GM18861 (cell line): ENCODE results near the gene PLCH2.
"Not testable (repeated sequence)": the region's sequence is repeated elsewhere in the genome, so short reads cannot be mapped to it uniquely, and the experiment has no call there.

Experiments used
- ATAC-seq: cut with Tn5 transposase; IDR thresholded peaks from one replicate; pipeline ENCODE4 v1.9.1; 2021; ENCODE audit not compliant: unreplicated experiment

The PLCH2 gene

DNA sequence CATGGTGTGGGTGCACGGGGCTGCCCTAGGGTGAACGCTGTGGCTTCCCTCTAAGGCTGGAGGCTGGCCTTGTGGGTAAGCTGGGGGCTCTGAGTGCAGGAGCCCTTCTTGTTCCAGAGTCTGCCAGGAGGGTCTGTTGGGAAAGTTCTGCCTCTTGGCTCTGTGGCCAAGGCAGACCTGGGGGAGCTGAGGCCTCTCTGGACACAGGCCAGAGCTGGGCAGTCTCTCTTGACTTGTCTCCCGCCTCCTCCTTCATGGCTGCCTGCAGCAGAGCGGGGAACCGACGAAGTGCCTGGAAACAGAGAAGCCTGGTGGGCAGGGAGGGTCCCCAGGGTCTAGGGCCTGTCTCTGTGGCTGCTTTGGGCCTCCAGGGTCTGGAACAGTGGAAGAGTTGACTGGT is 33.4 kb upstream of the PLCH2 start:
- no peak for ATAC-seq

DNA sequence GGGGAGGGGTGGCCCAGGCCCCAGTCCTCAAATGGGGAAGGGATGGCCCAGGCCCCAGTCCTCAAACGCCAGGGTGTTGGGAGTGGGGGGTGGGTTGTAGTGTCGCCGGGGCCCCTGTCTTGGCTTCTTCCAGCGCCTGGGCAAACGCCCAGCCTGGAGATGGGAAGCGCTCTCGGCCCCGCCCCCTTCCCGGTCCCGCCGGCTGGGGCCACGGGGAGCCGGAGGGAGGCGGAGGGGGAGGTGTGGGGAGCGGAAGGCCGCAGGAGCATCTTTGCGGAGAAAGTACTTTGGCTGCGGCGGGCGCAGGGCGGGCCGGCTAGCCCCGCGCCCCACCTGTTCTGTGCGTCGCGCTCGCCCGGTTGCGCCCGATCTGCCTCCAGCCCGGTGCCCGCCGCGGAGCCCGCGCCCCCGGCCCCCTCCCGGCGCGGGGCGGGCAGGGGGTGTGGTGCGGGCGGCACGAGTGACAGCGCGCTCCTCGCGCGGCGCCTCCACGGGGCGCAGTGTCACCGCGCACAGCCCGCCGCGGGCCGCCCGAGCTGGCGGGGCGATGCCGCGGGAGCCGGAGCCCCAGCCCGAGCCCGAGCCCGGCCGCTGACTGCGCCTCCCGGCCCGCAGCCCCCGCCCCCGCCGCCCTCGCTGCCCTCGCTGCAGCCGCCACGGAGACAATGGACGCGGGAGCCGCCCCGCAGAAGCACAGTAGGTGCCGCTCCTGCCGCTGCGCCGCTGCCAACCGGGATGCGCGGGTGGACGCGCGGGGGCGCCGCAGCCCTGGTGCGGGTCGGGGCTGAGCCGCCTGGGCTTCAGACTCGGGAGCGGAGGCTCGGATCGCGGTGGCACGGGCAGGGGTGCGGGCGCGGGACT is 32.6 kb upstream of the PLCH2 start:
- ATAC-seq: no peak

DNA sequence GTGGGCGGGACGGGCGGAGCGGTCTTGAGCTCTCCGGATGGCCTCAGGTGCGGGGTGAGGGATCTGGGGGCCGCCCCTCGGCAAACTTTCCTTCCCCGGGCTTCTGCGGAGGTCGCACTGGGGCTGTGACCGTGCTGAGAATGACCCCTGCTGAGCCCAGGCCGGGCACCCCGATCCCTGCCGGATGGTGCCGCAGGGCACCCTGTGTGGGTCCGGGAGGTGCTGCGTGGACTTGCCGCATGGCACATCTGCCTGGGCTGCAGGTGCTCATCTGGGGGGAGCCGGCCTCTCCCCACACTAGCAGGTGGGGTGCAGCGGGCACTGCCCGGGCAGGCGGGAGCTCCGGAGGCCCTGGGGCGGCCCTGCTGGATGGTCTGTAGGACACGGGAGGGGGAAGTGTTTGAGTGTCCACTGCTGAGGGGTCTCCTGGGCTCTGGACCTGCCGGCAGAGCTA is 31.9 kb upstream of the PLCH2 start:
- ATAC-seq: no peak

DNA sequence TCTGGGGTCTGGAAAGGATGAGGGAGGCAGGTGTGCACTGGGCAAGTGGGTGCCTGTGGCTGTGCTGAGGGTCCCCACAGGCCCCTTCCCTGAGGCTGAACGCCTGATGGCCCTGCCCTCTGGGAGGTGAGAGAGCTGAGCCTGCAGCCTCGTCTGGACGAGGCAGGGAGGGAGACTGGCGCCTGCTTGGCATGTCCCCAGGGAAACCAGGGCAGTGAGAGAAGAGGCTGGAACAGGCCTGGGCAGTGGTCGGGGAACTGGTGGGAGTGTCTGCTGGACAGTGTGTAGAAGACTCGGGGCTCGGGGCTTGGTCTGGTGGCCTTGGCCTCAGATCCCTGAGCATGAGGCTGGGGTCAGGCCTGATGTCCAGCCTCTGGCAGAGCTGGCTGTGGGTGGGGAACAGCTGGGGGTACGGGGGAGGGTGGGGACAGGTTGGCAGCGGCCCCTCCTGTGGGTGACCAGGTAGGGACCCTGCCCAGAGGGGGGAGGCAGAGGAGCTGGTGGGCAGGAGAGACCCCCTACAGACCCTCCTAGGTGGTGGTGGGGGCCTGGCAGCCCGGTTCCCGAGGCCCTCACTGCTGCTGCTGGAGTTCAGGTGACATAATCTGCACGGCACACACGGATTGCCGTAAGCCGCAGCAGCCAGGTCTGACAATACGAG is 30.8 kb upstream of the PLCH2 start:
- no peak for ATAC-seq

DNA sequence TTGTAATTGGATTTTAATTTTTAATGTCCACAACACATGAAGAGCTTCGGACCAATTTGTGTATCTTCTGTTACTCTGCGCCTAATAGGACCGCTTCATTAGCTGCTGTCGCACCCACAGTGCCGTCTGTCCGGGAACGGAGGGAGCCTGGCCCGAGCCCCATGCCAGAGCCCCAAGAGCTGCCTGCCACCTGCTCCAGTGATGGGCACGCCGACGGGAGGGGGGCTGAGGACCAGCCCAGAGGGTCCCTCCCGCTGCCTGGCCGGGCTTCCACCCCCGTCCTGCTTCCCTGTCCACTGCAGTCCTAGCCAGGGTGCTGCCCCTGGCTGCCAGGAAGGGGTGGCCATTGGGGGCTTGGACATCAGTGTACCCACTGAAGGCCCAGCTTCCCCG is 30.3 kb upstream of the PLCH2 start:
- ATAC-seq: no peak

DNA sequence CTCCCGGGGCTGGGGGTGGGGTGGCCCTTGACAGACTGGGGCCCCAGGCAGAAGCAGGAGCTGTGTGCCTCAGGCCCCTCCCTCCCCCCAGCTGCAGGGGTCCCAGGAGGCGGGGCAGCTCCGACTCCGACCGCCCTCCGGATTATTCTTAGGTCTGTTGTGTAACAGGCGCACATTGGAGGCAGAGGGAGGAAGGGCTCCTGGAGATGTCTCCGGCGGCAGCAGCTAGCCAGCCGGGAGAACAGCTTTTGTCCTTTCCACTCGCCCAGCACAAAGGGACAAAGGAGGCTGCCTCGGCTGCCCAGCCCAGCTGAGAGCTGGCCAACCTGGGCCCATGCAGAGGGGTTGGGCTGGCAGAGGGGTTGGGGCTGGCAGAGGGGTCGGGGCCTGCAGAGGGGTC is 29.7 kb upstream of the PLCH2 start:
- no peak for ATAC-seq

DNA sequence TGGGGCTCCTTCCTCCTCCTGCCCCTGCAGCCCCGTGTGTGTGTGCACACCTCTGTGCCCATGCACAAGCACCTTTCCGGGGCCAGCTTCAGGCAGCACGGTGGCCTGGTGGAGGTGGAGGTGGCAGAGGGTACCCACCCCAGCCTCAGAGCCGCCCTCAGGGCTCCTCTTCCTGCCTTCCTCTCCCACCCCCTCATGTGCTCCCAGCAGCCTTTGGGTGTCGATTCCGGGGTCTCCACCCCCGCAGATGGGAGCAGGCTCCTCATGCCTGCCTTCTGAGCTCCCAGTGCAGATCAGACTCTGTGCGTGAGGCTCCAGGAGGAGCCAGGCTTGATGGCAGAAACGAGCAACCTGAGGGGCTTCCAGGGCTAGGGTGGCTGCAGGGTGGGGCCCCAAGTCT is 29.2 kb upstream of the PLCH2 start:
- no peak for ATAC-seq

DNA sequence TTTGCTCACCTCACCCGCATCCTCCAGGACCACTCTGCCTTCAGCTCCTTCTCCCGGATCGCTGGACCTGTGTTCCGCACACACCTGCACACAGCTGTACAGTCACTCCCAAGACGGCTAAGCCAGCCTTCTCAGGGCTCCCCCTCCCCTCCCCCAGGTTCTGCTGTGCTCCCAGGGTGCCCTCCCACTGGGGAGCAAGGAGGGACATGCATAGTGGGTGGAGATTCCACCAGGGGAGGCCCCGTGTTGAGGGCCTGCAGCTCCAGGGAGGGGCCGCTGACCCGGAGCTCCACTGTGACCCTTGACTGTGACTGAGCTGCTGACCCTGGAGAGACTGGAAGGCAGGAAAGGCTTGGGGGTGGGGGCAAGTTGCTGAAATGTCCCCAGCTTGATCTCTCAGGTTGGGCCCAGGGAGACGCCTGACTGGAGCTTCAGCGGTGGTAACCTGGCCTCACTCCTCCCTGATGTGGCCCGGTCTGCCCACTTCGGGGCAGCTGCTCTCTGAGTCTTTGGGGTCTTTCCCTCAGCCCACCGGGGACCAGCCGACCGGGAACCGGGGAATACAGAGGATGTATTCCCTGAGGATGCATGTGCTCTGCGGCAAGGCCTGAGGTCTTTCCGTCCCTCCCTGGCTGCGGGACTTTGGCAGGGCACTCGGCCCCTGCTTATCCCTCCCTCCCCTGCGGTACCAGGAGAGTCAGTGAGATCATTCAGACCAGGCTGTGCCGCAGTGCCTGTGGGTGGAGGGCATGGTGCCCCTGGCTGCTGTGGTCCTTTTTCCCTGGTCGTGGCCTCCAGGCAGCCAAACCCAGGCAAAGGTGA is 28.6 kb upstream of the PLCH2 start:
- no peak for ATAC-seq

DNA sequence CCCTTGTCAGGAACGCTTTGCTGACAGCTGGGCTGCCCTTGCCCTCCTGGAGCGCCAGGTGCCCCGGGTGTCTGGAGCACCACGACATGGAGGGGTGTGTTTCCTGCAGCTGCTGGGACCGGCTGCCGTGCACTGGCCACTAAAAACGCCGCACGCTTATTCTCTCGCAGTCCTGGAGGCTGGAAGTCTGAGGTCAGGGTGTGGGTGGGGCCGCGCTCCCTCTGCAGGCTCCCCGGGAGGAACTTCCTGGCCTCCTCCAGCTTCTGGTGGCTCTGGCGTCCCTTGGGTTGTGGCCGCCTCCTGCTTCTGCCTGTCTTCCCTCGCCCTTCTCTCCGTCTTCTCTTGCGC is 28.0 kb upstream of the PLCH2 start:
- no peak for ATAC-seq

DNA sequence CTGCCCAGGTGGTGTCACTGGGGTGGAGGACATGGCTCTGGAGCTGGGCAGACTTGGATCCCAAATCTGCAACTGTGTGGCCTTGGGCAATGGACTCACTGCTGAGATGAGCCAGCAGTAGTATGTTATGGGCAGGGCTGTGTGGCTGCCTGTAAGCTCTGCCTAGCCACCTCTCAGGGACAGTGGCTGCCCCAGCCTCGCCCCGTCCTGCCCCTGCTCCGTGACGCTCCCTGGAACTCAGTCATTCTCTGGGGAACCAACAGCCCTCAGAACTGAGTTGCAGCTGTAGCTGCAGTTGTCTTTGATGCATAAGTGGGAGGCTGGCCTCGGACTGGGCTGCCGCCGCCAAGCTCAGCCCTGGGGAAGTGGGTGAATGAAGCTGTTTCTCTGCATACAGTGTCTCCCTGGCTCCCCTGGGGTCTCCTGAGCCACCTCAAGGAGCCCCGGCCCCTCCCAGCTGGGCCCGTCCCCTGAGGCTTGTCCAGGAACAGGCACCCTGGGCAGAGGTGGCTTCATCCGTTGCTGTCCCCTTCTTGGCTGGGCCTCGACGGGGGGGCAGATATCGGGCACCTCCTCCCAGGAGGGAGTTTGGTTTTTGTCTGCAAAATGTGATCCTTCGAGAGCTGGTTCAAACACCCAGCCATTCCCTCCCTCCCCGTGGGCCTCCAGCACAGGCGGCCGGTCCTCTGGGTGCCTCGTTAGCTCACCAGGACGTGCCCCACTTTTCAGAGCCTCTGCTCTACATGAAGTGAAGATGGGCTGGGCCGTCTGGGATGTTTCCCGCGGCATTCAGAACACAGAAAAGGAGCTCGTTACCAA is 26.2 kb upstream of the PLCH2 start:
- ATAC-seq: no peak

DNA sequence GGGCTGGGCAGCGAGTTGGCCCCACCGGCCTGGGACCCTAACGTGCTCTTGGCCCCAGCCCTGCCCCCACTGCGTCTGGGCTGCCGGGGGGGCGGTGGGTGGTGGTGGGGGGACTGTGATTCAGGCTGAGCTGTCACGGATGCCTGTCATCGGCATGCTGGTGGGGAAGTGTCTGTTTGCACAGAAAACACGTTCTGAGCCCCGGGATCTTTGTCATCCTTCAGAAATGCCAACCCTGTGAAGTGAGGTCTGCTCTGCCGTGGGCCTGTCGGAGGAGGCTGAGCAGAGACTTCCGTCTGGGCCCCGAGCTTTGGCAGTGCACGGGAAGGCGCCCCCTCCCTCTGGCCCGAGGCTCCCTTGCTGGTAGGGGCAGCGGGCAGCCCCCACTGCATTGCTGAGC is 24.3 kb upstream of the PLCH2 start:
- no peak for ATAC-seq

DNA sequence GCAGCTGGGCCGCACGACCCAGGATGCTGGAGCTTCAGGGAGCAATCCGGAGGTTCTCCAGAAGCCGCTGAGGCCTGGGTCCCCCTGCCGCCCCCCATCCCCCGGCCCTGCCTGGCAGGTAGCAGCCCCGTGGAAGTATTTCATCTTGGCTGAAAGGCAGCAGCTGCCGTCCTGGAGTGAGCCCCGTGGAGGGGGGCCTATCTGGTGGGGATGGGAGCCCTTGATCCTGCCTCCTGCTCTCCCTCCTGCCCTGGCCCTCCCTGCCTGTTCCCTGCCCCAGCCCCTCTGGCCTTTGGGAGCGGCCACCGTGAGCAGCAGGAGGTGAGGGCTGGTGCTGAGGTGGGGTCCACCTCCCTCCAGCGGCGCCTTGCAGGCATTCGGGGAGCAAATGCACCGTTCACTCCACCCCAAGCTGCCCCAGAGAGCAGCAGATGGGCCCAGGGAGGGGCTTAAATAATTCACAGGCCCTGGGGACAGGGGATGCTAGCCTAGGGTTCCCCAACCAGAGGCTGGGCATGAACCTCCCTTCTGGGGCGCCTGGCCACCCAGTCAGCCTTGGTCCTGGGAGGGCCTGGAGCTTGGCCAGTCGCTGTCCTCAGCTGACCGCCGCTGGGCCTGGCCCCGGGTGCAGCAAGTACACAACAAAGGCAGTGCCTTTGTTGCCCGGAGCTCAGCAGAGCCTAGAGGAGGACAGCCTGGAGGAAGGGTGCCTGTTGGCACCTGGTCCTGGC is 23.7 kb upstream of the PLCH2 start:
- no peak for ATAC-seq

DNA sequence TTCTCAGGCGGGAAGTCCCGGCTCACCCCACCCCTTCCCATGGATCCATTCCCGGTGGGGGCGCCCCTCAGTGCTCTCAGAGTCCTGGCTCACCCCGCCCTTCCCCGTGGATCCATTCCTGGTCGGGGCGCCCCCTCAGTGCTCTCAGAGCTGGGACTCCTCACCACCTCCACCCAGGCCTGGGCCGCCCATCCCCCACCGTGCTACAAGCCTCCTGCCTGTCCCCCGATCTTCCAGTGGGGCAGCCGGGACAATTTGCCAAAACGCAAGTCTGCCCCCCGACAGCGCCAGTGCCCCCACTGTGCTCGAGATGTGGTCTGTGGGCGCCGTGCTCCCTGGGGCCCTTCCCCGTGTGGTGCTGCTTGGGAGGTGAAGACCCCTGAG is 23.2 kb upstream of the PLCH2 start:
- no peak for ATAC-seq

DNA sequence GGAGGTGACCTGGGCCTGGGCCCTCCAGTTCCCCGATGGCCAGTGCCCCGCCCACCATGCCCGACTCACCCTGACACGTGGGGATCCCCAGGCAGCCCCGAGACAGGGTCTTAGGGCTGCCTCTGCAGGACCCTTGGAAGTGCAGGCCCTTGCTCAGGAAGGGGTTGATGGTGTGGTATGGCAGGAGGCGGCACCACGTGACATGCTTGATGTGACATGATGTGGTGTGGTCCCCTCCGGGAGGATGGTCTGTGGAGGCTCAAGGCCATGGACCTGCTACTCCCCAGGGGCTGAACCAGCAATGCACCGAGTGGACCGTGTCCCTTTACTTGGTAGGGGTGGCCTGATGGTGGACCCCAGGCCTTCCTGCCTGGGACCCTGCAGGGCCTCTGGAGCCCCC is 21.9 kb upstream of the PLCH2 start:
- no peak for ATAC-seq

DNA sequence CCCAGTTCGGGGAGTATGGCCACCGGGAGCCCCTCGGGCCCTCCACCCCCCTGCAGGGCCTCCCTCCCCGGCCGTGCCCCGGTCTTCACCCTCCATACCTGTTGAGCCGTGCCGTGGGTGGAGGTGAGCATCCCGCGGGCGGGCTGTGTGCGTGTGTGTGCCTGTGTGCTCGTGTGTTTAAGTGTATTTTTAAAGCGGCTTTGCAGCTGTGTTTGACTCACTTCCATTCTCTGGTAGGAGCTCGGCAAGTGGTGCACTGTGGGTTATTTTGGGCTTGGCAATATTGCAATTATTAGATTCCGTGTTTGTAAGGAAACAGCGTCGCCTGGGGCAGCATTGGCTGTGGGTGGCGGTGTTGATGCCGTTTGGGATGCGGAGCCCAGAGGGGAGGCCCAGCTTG is 20.3 kb upstream of the PLCH2 start:
- ATAC-seq: no peak

DNA sequence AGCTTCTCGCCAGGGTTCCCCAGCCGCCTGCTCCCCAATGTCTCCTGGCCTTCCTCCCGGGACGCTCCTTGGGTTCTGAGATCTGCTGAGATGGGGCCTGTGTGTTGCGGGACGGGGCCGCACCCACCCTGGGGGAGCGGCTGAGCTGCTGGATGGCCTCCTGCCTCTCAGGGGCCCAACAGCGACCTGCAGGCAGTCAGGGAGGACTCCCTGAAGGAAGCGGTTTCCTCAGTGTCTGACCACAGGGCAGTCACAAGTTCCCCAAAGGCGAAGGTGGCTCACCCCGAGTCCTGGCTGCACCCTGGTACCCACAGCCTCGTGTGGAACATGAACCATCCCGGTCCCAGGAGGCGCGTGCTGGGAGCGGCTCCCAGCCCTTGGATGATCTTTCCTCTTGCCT is 18.6 kb upstream of the PLCH2 start:
- ATAC-seq: no peak

DNA sequence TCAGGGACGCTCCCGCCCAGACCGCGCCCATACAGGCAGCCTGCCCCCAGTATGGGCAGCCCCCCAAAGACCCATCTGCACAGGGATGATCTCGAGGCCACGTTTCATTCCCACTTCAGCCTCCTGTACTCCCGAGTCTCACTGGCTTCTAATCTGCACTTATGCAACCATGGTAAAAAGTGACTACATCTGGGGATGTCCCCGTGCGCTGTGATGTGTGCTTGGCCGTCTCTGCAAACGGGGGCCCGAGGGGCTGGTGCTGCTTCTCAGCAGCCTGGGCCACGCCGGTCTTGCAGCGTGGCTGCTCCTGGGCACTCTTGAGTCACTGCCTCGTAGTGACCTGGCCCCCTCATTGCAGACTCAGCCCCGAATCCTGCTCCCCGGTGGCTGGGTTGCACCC is 17.4 kb upstream of the PLCH2 start:
- ATAC-seq: no peak

DNA sequence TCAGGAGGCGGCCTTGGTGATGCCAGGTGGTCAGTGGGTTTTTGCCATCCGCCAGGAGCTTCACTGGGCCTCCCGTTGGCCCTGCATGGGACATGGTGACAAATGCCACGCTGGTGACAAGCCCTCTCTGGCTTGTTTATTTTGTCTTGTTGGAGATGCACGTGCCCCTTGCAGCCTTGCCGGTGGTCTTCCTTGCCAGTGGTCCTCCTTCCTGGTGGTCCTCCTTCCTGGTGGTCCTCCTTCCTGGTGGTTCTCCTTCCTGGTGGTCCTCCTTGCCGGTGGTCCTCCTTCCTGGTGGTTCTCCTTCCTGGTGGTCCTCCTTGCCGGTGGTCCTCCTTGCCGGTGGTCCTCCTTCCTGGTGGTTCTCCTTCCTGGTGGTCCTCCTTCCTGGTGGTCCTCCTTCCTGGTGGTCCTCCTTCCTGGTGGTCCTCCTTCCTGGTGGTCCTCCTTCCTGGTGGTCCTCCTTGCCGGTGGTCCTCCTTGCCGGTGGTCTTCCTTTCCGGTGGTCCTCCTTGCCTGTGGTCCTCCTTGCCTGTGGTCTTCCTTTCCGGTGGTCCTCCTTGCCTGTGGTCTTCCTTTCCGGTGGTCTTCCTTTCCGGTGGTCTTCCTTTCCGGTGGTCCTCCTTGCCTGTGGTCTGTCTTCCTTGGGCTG is 16.9 kb upstream of the PLCH2 start:
- ATAC-seq: not testable (repeated sequence)

DNA sequence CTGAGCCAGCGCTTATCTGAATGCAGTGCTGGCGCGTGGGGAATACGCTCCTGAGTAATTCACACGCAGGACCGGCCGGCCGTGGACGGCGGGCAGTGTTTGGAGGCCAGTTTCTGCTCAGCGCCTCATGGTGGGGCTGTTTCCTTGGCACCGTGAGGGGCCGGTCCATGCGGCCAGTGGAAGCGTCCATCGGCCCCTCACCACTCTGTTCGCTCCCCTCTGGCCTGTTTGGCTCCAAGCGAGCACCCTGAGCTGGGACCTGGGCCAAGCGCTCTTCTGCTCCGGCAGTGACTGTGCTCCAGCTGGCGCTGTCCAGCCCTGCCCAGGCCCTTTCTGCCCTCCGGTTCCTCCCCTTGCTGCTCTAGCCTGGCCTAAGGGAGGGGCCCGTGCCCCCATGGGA is 16.3 kb upstream of the PLCH2 start:
- ATAC-seq: no peak

DNA sequence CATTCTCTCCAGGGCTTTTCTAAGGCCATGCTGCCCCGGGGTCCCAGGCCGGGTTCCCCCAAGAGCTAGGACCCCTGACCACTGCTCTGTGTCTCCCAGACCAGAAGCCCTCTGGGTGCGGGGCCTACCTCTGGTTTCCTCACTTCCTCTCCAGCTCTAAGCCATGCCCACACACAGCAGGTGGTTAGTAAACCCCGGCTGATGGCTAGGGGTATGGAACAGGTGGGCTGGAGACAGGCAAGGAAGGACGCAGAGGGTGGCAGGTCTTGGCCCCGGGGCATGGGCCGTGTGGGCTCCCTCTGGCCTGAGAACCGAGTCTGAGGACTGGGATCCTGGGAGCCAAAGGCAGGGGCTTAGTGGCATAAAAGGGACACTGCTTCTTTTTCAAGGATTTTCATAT is 15.9 kb upstream of the PLCH2 start:
- ATAC-seq: no peak
